PC-3 (cell line): ENCODE measurements around the gene RNF4.

Experiments used
- EZH2phosphoT487 ChIP-seq: fragments of 300-600 bp; sonication (generic); IDR thresholded peaks from 2 replicates; pipeline ENCODE4 v1.6.1; 2018; ENCODE audit warnings: mild to moderate bottlenecking, antibody characterized with exemption, low read length, borderline replicate concordance
- TF ChIP-seq, protein P1 (sequence below): fragments of 300-600 bp; sonication (generic); conservative IDR thresholded peaks from 2 replicates; pipeline ENCODE4 v1.5.1; 2017; ENCODE audit warnings: antibody characterized with exemption, low read depth, mild to moderate bottlenecking, low read length

DNA sequence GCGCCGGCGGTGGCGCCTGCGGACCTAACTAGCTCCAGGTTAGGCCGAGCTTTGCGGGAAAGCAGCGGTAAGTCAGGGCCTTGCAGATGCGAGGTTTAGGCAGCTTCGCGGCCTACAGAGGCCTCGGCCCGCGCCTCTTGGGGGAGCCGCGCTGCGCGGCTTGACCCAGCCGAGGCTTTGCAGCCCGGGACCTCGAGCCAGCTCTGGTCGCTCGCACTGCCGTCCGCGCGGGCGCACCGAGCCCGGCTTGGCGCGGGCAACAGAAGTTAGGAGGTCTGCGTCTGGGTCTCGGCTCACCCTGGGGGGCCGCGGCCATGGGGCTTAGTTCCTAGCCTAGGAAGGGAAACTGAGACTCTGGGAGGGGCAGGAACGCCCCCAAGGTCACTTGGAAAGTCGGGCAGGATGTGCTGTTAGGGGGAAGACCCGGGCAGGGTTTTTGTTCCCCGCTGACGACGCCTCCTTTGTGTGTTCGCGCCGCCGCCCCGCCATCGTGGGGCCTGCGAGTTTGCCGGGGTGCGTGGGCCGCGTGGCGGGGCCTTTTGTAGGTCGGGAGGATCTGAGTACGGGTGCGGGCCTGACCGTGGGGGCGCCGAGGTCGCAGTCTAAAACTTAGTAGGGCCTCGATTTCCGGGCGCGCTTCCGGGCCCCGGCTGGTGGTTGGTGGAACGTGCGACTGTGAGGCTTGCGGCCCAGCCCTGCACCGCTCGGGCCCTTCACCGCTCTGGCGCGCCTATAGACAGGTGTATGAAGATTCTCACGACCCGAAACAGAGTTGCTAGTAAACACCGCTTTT is 482 bp downstream of the RNF4 start:
- TF ChIP-seq, protein P1, sequence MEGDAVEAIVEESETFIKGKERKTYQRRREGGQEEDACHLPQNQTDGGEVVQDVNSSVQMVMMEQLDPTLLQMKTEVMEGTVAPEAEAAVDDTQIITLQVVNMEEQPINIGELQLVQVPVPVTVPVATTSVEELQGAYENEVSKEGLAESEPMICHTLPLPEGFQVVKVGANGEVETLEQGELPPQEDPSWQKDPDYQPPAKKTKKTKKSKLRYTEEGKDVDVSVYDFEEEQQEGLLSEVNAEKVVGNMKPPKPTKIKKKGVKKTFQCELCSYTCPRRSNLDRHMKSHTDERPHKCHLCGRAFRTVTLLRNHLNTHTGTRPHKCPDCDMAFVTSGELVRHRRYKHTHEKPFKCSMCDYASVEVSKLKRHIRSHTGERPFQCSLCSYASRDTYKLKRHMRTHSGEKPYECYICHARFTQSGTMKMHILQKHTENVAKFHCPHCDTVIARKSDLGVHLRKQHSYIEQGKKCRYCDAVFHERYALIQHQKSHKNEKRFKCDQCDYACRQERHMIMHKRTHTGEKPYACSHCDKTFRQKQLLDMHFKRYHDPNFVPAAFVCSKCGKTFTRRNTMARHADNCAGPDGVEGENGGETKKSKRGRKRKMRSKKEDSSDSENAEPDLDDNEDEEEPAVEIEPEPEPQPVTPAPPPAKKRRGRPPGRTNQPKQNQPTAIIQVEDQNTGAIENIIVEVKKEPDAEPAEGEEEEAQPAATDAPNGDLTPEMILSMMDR = no peak
- TF ChIP-seq EZH2phosphoT487 = no peak
